ENCODE data around the gene TMEM184B.

Gene TMEM184B

GRCh38 chr22:38303974-38304373, 31.2 kb upstream of the TMEM184B start (continued):
- TF ChIP-seq GLIS3 (CRISPR knock-in tag; IDR thresholded peaks at IDR 0.05) = no peak
- no peak for TF ChIP-seq SNAI2 (CRISPR knock-in tag; IDR thresholded peaks at IDR 0.05)
- TF ChIP-seq ISL1 (CRISPR knock-in tag; IDR thresholded peaks at IDR 0.05) = no peak
- no peak for TF ChIP-seq POU6F1 (CRISPR knock-in tag; IDR thresholded peaks at IDR 0.05; ENCODE audit: borderline replicate concordance, low read depth)
- no peak for TF ChIP-seq RARB (CRISPR knock-in tag; IDR thresholded peaks at IDR 0.05)
- no peak for TF ChIP-seq ESRRG (CRISPR knock-in tag; IDR thresholded peaks at IDR 0.05)

GRCh38 chr22:38302906-38303305, 30.1 kb upstream of the TMEM184B start:
- TF ChIP-seq ZFP3 (CRISPR knock-in tag; IDR thresholded peaks at IDR 0.05) = no peak
- TF ChIP-seq GLIS3 (CRISPR knock-in tag; IDR thresholded peaks at IDR 0.05) = no peak
- no peak for TF ChIP-seq TSHZ2 (CRISPR knock-in tag; IDR thresholded peaks at IDR 0.05)
- TF ChIP-seq ZC3H10 (CRISPR knock-in tag; IDR thresholded peaks at IDR 0.05) = no peak
- no peak for TF ChIP-seq ESRRG (CRISPR knock-in tag; IDR thresholded peaks at IDR 0.05)
- no peak for TF ChIP-seq TOX (CRISPR knock-in tag; IDR thresholded peaks at IDR 0.05; ENCODE audit: borderline replicate concordance)
- no peak for TF ChIP-seq BACH2 (CRISPR knock-in tag; IDR thresholded peaks at IDR 0.05; ENCODE audit: borderline replicate concordance)
- TF ChIP-seq CSDC2 (CRISPR knock-in tag; IDR thresholded peaks at IDR 0.05) = no peak
- ATAC-seq = no peak

GRCh38 chr22:38300946-38301345, 28.1 kb upstream of the TMEM184B start:
- ATAC-seq = no peak
- no peak for TF ChIP-seq ZNF8 (CRISPR knock-in tag; IDR thresholded peaks at IDR 0.05)
- no peak for TF ChIP-seq ZFP30 (CRISPR knock-in tag; IDR thresholded peaks at IDR 0.05)
- TF ChIP-seq OSR1 (CRISPR knock-in tag; IDR thresholded peaks at IDR 0.05) = no peak
- no peak for TF ChIP-seq ESRRG (CRISPR knock-in tag; IDR thresholded peaks at IDR 0.05)
- no peak for TF ChIP-seq ISL1 (CRISPR knock-in tag; IDR thresholded peaks at IDR 0.05)
- TF ChIP-seq ZNF70 (CRISPR knock-in tag; IDR thresholded peaks at IDR 0.05) = no peak
- TF ChIP-seq PPARA (CRISPR knock-in tag; IDR thresholded peaks at IDR 0.05; ENCODE audit: borderline replicate concordance) = no peak
- no peak for TF ChIP-seq CSDC2 (CRISPR knock-in tag; IDR thresholded peaks at IDR 0.05)
- TF ChIP-seq SNAI2 (CRISPR knock-in tag; IDR thresholded peaks at IDR 0.05) = no peak
- no peak for TF ChIP-seq CSRNP3 (CRISPR knock-in tag; IDR thresholded peaks at IDR 0.05)
- TF ChIP-seq RARB (CRISPR knock-in tag; IDR thresholded peaks at IDR 0.05) = no peak

GRCh38 chr22:38300197-38300945, 27.6 kb upstream of the TMEM184B start:
- TF ChIP-seq ZFP30 (CRISPR knock-in tag; IDR thresholded peaks at IDR 0.05) = no peak
- TF ChIP-seq ZFP3 (CRISPR knock-in tag; IDR thresholded peaks at IDR 0.05) = no peak
- TF ChIP-seq ZNF565 (CRISPR knock-in tag; conservative IDR thresholded peaks at IDR 0.05; ENCODE audit: low read depth) = no peak
- TF ChIP-seq ISL1 (CRISPR knock-in tag; IDR thresholded peaks at IDR 0.05) = no peak
- no peak for TF ChIP-seq SNAI2 (CRISPR knock-in tag; IDR thresholded peaks at IDR 0.05)
- no peak for TF ChIP-seq RARB (CRISPR knock-in tag; IDR thresholded peaks at IDR 0.05)
- TF ChIP-seq ARNTL (CRISPR knock-in tag; IDR thresholded peaks at IDR 0.05; ENCODE audit: borderline replicate concordance, low read depth) = no peak
- ATAC-seq = no peak

GRCh38 chr22:38299770-38300102, 26.9 kb upstream of the TMEM184B start:
- no peak for ATAC-seq

More at GRCh38 chr22:38299770-38300102, 26.9 kb upstream of the TMEM184B start:
- no peak for TF ChIP-seq ARNTL (CRISPR knock-in tag; IDR thresholded peaks at IDR 0.05; ENCODE audit: borderline replicate concordance, low read depth)
- no peak for TF ChIP-seq ESRRG (CRISPR knock-in tag; IDR thresholded peaks at IDR 0.05)
- TF ChIP-seq CSDC2 (CRISPR knock-in tag; IDR thresholded peaks at IDR 0.05) = no peak
- no peak for TF ChIP-seq BACH2 (CRISPR knock-in tag; IDR thresholded peaks at IDR 0.05; ENCODE audit: borderline replicate concordance)
- TF ChIP-seq SNAI2 (CRISPR knock-in tag; IDR thresholded peaks at IDR 0.05) = no peak
- no peak for TF ChIP-seq TSHZ2 (CRISPR knock-in tag; IDR thresholded peaks at IDR 0.05)
- no peak for TF ChIP-seq CREB5 (CRISPR knock-in tag; IDR thresholded peaks at IDR 0.05; ENCODE audit: low read depth)
- TF ChIP-seq ZFP30 (CRISPR knock-in tag; IDR thresholded peaks at IDR 0.05) = no peak
- no peak for TF ChIP-seq ZNF70 (CRISPR knock-in tag; IDR thresholded peaks at IDR 0.05)
- TF ChIP-seq PPARA (CRISPR knock-in tag; IDR thresholded peaks at IDR 0.05; ENCODE audit: borderline replicate concordance) = no peak
